H1 (cell line): ENCODE results near the gene AKR1B1. TPM values are rescaled to one million over a fixed set of nuclear protein-coding genes. Genes with fewer than 3 reads are reported as not detected.

ENCODE experiments used
- CTCF ChIA-PET: fragments of 300-600 bp; sonication (Branson Sonifier 250); formaldehyde crosslinking; loops from one replicate; lab custom pipeline; 2021; ENCODE audit not compliant: partially characterized antibody; lab: Charles Lee
- POLR2A ChIA-PET: fragments of 300-600 bp; sonication (Branson Sonifier 250); formaldehyde crosslinking; loops from one replicate; lab custom pipeline; 2021; ENCODE audit warnings: inconsistent platforms; ENCODE audit not compliant: partially characterized antibody; lab: Charles Lee
- DNase-seq, 2 experiments: peaks; one replicate each; pipeline versions ENCODE4 v3.0.0 to v3.0.0-alpha.2; 2010 to 2022; ENCODE audit warnings: low spot score in 2 of 2, low read depth in 1 of 2, mixed read lengths in 1 of 2
- FAIRE-seq: peaks from 2 replicates; lab custom pipeline; 2011; peaks lifted over from hg19 to GRCh38; lab: Jason Lieb, UNC
- H2AFZ ChIP-seq: 2 replicates; pipeline ENCODE4 v1.8.1; 2012; ENCODE audit warnings: low read length, inconsistent platforms
- H2AK5ac ChIP-seq: 2 replicates; pipeline ENCODE4 v1.6.1; 2013; ENCODE audit warnings: low read depth, low read length
- H2BK120ac ChIP-seq: replicated peaks from 2 replicates; pipeline ENCODE3; 2013; ENCODE audit warnings: low read depth, low read length, inconsistent platforms
- H2BK12ac ChIP-seq: 2 replicates; pipeline ENCODE4 v1.6.1; 2013; ENCODE audit warnings: low read depth, low read length
- H2BK15ac ChIP-seq: 2 replicates; pipeline ENCODE4 v1.6.1; 2013; ENCODE audit warnings: low read length
- H2BK20ac ChIP-seq: 2 replicates; pipeline ENCODE4 v1.6.1; 2013; ENCODE audit warnings: low read length
- H2BK5ac ChIP-seq: 2 replicates; pipeline ENCODE4 v1.6.1; 2013; ENCODE audit warnings: low read depth, low read length
- H3K14ac ChIP-seq: 2 replicates; pipeline ENCODE4 v1.6.1; 2013; ENCODE audit warnings: inconsistent platforms; ENCODE audit not compliant: insufficient read length
- H3K18ac ChIP-seq: 2 replicates; pipeline ENCODE4 v1.6.1; 2013; ENCODE audit warnings: low read length; ENCODE audit errors: extremely low read depth
- H3K23ac ChIP-seq: 2 replicates; pipeline ENCODE4 v1.6.1; 2013; ENCODE audit warnings: inconsistent platforms; ENCODE audit not compliant: insufficient read length
- H3K23me2 ChIP-seq: 2 replicates; pipeline ENCODE4 v1.6.1; 2013; ENCODE audit warnings: low read depth, low read length
- H3K27ac ChIP-seq: 2 replicates; pipeline ENCODE4 v1.6.1; 2011; ENCODE audit warnings: low read depth, low read length, inconsistent platforms
- H3K27me3 ChIP-seq, 4 experiments: replicated peaks in 1 of 4; 1 replicate in 1 of 4; 2 replicates in 3 of 4; pipeline versions ENCODE4 v1.6.1 to v1.8.1; 2011 to 2013; ENCODE audit warnings: low read length in 3 of 4, mild to moderate bottlenecking in 3 of 4, inconsistent platforms in 2 of 4, mixed read lengths in 2 of 4, moderate library complexity in 1 of 4; ENCODE audit not compliant: control insufficient read depth in 3 of 4, insufficient read depth in 3 of 4; ENCODE audit errors: extremely low read depth in 1 of 4
- H3K36me3 ChIP-seq, 4 experiments: 2 replicates each; pipeline versions ENCODE4 v1.6.1 to v1.8.1; 2011 to 2013; ENCODE audit warnings: mild to moderate bottlenecking in 4 of 4, low read length in 3 of 4, moderate library complexity in 2 of 4, control low read depth in 1 of 4, inconsistent platforms in 1 of 4; ENCODE audit not compliant: insufficient read depth in 4 of 4, control insufficient read depth in 2 of 4
- H3K4ac ChIP-seq: replicated peaks from 2 replicates; pipeline ENCODE3; 2013; ENCODE audit warnings: low read length, low read depth, mixed read lengths, inconsistent platforms; ENCODE audit not compliant: insufficient read length
- H3K4me1 ChIP-seq, 4 experiments: replicated peaks in 1 of 4; 1 replicate in 1 of 4; 2 replicates in 3 of 4; pipeline versions ENCODE4 v1.6.1 to v1.8.1; 2011 to 2013; ENCODE audit warnings: low read length in 3 of 4, inconsistent platforms in 2 of 4, mixed read lengths in 1 of 4; ENCODE audit not compliant: insufficient read depth in 4 of 4, control insufficient read depth in 3 of 4
- H3K4me2 ChIP-seq, 2 experiments: 2 replicates each; pipeline versions ENCODE4 v1.6.1 to v1.8.1; 2011 to 2013; ENCODE audit warnings: low read depth in 2 of 2, low read length in 2 of 2, control low read depth in 1 of 2, inconsistent platforms in 1 of 2, mild to moderate bottlenecking in 1 of 2; ENCODE audit not compliant: insufficient read depth in 1 of 2
- H3K4me3 ChIP-seq, 4 experiments: fragments of 200-600, 300-600 bp in 1 of 4; sonication (generic), shearing (Covaris generic), sonication (Bioruptor Twin) in 1 of 4; 2 replicates each; pipeline versions ENCODE4 v1.5.1 to v1.8.1; 2011 to 2016; ENCODE audit warnings: low read length in 4 of 4, low read depth in 3 of 4, control low read depth in 2 of 4, inconsistent platforms in 2 of 4, mild to moderate bottlenecking in 2 of 4, mixed read lengths in 1 of 4, moderate library complexity in 1 of 4; ENCODE audit not compliant: insufficient read depth in 2 of 4; ENCODE audit errors: extremely low read depth in 1 of 4
- H3K56ac ChIP-seq: replicated peaks from 2 replicates; pipeline ENCODE3; 2013; ENCODE audit warnings: low read depth, mild to moderate bottlenecking, mixed read lengths, low read length, inconsistent platforms; ENCODE audit not compliant: insufficient read length
- H3K79me1 ChIP-seq: 2 replicates; pipeline ENCODE4 v1.6.1; 2013; ENCODE audit warnings: low read depth, low read length, control low read depth
- H3K79me2 ChIP-seq, 2 experiments: 2 replicates each; pipeline versions ENCODE4 v1.6.1 to v1.8.1; 2012 to 2013; ENCODE audit warnings: low read length in 2 of 2, mild to moderate bottlenecking in 2 of 2, inconsistent platforms in 1 of 2; ENCODE audit not compliant: insufficient read depth in 2 of 2, control insufficient read depth in 1 of 2
- H3K9ac ChIP-seq, 4 experiments: replicated peaks in 1 of 4; 1 replicate in 1 of 4; 2 replicates in 3 of 4; pipeline versions ENCODE4 v1.6.1 to v1.8.1; 2011 to 2013; ENCODE audit warnings: low read depth in 3 of 4, low read length in 3 of 4, control low read depth in 2 of 4, mild to moderate bottlenecking in 2 of 4, moderate library complexity in 2 of 4, inconsistent platforms in 1 of 4; ENCODE audit errors: extremely low read depth in 1 of 4
- H3K9me3 ChIP-seq, 2 experiments: 2 replicates each; pipeline versions ENCODE4 v1.6.1 to v1.8.1; 2012 to 2013; ENCODE audit warnings: mild to moderate bottlenecking in 2 of 2, moderate library complexity in 2 of 2, control low read depth in 1 of 2, inconsistent platforms in 1 of 2, low read depth in 1 of 2, low read length in 1 of 2, mixed read lengths in 1 of 2; ENCODE audit not compliant: insufficient read depth in 2 of 2
- H4K20me1 ChIP-seq, 2 experiments: replicated peaks in 1 of 2; 2 replicates each; pipeline versions ENCODE3 to v1.8.1; 2011 to 2013; ENCODE audit warnings: inconsistent platforms in 2 of 2, low read length in 2 of 2, mild to moderate bottlenecking in 1 of 2; ENCODE audit not compliant: insufficient read depth in 2 of 2, control insufficient read depth in 1 of 2
- H4K5ac ChIP-seq: 2 replicates; pipeline ENCODE4 v1.6.1; 2013; ENCODE audit warnings: low read length, low read depth, mixed read lengths, inconsistent platforms; ENCODE audit not compliant: insufficient read length
- H4K8ac ChIP-seq: 2 replicates; pipeline ENCODE4 v1.8.0; 2013; ENCODE audit warnings: mild to moderate bottlenecking, moderate library complexity, low read length, inconsistent platforms; ENCODE audit not compliant: insufficient read depth; ENCODE audit errors: extremely low read depth
- H4K91ac ChIP-seq: replicated peaks from 2 replicates; pipeline ENCODE3; 2013; ENCODE audit warnings: low read length, mixed read lengths, inconsistent platforms; ENCODE audit not compliant: insufficient read length
- CTBP2 ChIP-seq: IDR thresholded peaks from 2 replicates; pipeline ENCODE4 v1.7.0; 2011; ENCODE audit warnings: borderline replicate concordance, mild to moderate bottlenecking, moderate library complexity, mixed read lengths, low read length; ENCODE audit not compliant: insufficient read depth, insufficient read length
- EZH2 ChIP-seq: fragments of 200-600 bp; sonication (generic); IDR thresholded peaks from 2 replicates; pipeline ENCODE4 v1.7.1; 2012; ENCODE audit warnings: low read depth, mild to moderate bottlenecking, moderate library complexity, low read length, inconsistent platforms; ENCODE audit not compliant: severe bottlenecking
- GTF2F1 ChIP-seq: IDR thresholded peaks from 2 replicates; pipeline ENCODE4 v1.6.1; 2012; ENCODE audit warnings: low read depth, low read length, improper control_type of control experiment, borderline replicate concordance
- HDAC6 ChIP-seq: IDR thresholded peaks from one replicate; pipeline ENCODE4 v1.7.1; 2012; ENCODE audit warnings: low read depth, mild to moderate bottlenecking, inconsistent platforms, low read length, moderate library complexity
- MAFK ChIP-seq: IDR thresholded peaks from 2 replicates; pipeline ENCODE4 v1.6.1; 2012; ENCODE audit warnings: low read depth, mild to moderate bottlenecking, improper control_type of control experiment, low read length
- NANOG ChIP-seq: IDR thresholded peaks from 2 replicates; pipeline ENCODE4 v1.6.1; 2011; ENCODE audit warnings: low read length, low read depth, mild to moderate bottlenecking, inconsistent platforms; ENCODE audit not compliant: insufficient read depth, poor library complexity, severe bottlenecking
- USF2 ChIP-seq: IDR thresholded peaks from 2 replicates; pipeline ENCODE4 v1.6.1; 2011; ENCODE audit warnings: low read length, improper control_type of control experiment
- WGBS, 2 experiments: shearing (Covaris generic) in 1 of 2; methylation state at CpG; one replicate each; pipeline versions ENCODE4 v1.1.6 to v1.1.7; 2013 to 2015; ENCODE audit warnings: low lambda C conversion rate in 2 of 2, mixed read lengths in 2 of 2, inconsistent platforms in 1 of 2, low coverage in 1 of 2, missing lambda C conversion rate in 1 of 2; ENCODE audit not compliant: insufficient replicate concordance in 2 of 2, insufficient coverage in 1 of 2, insufficient read length in 1 of 2; ENCODE audit errors: extremely low coverage in 1 of 2, missing lambda C conversion rate in 1 of 2; 5-methylcytosine and 5-hydroxymethylcytosine counted together
- polyA plus RNA-seq, 7 experiments: library from polyadenylated mRNA; depleted of rRNA in 3 of 7; stranded (reverse) in 5 of 7; unstranded in 2 of 7; fragments of >200 nt in 5 of 7; fragments of 200-250 nt in 2 of 7; gene quantifications; 1 replicate in 5 of 7; 2 replicates in 1 of 7; 4 replicates in 1 of 7; pipeline versions ENCODE4 v1.2.1 to v1.2.3, GENCODE V29; 2011 to 2013; ENCODE audit warnings: missing spikeins in 2 of 7, mixed read lengths in 2 of 7
- total RNA-seq: library from RNA; stranded (reverse); fragmentation: NEBNext Ultra II Directional; extraction: Animal tissue kit (Norgen Biotek cat#: 25700); gene quantifications from 2 replicates; pipeline ENCODE4 v1.2.1, GENCODE V29; 2021

AKR1B1 gene
- total and polyA plus RNA-seq, 2 of the 8 experiments (the other 6 are each of a cell fraction or from before 2014, with no cell fraction given), result 195 to 273 TPM

- no peak for DNase-seq
- H3K4ac ChIP-seq, result no peak overlapping the region
- H3K56ac ChIP-seq, result no peak overlapping the region
- no peak overlapping the region for H2AK5ac ChIP-seq
- POLR2A ChIA-PET, result no interaction called here
- H3K27me3 ChIP-seq, result no peaks in the 10 kb centered on the region
- H3K79me2 ChIP-seq, result no peaks in the 10 kb centered on the region
- 98% methylated on average over 2 of the region's 2 CpGs; no CpG with 5 or more reads in 1 of the 2 experiments for WGBS, 2 experiments
- H2AFZ ChIP-seq, result no peak overlapping the region
- H2BK12ac ChIP-seq, result no peak overlapping the region
- no peaks in the 10 kb centered on the region for H3K4me1 ChIP-seq
- no peak overlapping the region for H4K5ac ChIP-seq
- no peaks in the 10 kb centered on the region for H3K79me1 ChIP-seq
- TF ChIP-seq HDAC6 (no peak), MAFK (no peak), CTBP2 (no peak), NANOG (no peak), EZH2 (no peak), GTF2F1 (no peak), USF2 (no peak)
- H2BK20ac ChIP-seq, result no peak overlapping the region
- no peaks in the 10 kb centered on the region for H3K36me3 ChIP-seq
- H3K14ac ChIP-seq, result no peak overlapping the region
- no peak overlapping the region for H2BK5ac ChIP-seq
- no peak overlapping the region for H2BK120ac ChIP-seq
- CTCF ChIA-PET, result no interaction called here
- no peaks in the 10 kb centered on the region for H4K20me1 ChIP-seq
- H3K27ac ChIP-seq, result no peak overlapping the region
- no peaks in the 10 kb centered on the region for H3K9me3 ChIP-seq
- no peaks in the 10 kb centered on the region for H3K23me2 ChIP-seq
- no peak overlapping the region for H4K8ac ChIP-seq
- no peak overlapping the region for H2BK15ac ChIP-seq
- no peak overlapping the region for H3K9ac ChIP-seq
- no peak overlapping the region for H3K4me3 ChIP-seq
- no peak overlapping the region for H3K4me2 ChIP-seq
- H4K91ac ChIP-seq, result no peak overlapping the region
- no peak overlapping the region for H3K23ac ChIP-seq
- no peak for FAIRE-seq
- no peak overlapping the region for H3K18ac ChIP-seq
Measured at GRCh38 chr7:134472572-134473244, 13.8 kb upstream of the AKR1B1 start.
